Astrocyte of the cerebellum (primary cell): ENCODE results near the gene TANC2.

Experiments used
- DNase-seq: peaks from one replicate; pipeline ENCODE4 v3.0.0-alpha.2; 2011; ENCODE audit warnings: low read depth
- H3K4me3 ChIP-seq: 2 replicates; pipeline ENCODE4 v1.5.1; 2011; ENCODE audit warnings: mild to moderate bottlenecking, low read depth, low read length, moderate library complexity
- CTCF ChIP-seq: IDR thresholded peaks from 2 replicates; pipeline ENCODE4 v1.5.1; 2012; ENCODE audit warnings: low read length, low read depth, moderate library complexity, mild to moderate bottlenecking; ENCODE audit errors: missing control alignments
- in situ Hi-C: cut with HindIII; loops from 2 replicates; pipeline ENCODE4 v1.10.0; 2017; ENCODE audit warnings: low sequenced_read_pairs

Gene TANC2

GRCh38 chr17:62981933-62982332 lies 15.9 kb downstream of the TANC2 start:
- H3K4me3 ChIP-seq, result no peak overlapping the region
- TF ChIP-seq CTCF, result no peak
- DNase-seq, result no peak
- in situ Hi-C loops, result no loop called here

- no peak for DNase-seq
- H3K4me3 ChIP-seq, result no peak overlapping the region
- TF ChIP-seq CTCF, result no peak
- in situ Hi-C loops, result no loop called here
These were observed 18.8 kb downstream of the TANC2 start for GRCh38 chr17:62984801-62985200.

GRCh38 chr17:62986549-62986948 lies 20.5 kb downstream of the TANC2 start:
- H3K4me3 ChIP-seq, result no peak overlapping the region
- in situ Hi-C loops, result no loop called here
- no peak for TF ChIP-seq CTCF
- no peak for DNase-seq

DNA sequence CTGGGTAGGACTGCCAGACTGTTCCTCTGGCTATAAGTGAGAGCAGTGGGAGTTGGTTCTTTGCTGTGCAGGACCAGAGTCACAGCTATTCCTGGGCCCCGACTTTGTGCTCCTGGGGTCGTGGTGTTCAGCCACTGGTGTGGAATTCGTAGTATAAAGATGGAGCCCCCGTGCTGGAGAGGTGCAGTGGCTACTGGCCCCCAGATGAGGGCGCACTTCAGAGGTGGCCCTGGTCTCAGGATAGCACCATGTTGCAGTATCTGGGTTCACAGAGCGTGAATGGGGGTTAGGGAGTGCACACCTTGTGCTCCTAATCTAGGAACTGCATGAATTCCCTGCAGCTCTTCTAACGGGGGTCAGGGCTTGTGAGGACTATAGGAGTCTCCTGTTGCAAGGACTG lies 21.1 kb downstream of the TANC2 start:
- TF ChIP-seq CTCF, result peak; percentile 24
- H3K4me3 ChIP-seq, result no peak overlapping the region
- in situ Hi-C loops, result no loop called here
- no peak for DNase-seq

DNA sequence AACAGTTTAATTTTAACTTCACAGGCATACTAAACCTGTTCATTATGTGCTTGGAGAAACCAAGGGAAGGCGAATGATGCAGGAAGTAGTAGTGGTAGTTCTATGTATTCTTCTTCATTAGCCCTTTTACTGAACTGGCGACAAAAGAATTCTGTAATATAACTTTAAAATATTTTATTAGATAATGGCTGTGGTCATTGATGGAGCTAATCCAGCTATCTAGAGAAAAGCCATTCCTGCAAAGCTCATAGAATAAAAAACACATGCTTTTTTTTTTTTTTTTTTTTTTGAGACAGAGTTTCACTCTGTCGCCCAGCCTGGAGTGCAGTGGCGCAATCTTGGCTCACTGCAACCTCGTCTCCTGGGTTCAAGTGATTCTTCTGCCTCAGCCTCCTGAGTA lies 23.5 kb downstream of the TANC2 start:
- no peak for TF ChIP-seq CTCF
- H3K4me3 ChIP-seq, result no peak overlapping the region
- DNase-seq, result no peak
- in situ Hi-C loops, result no loop called here

GRCh38 chr17:62994931-62995330 lies 28.9 kb downstream of the TANC2 start:
- no peak overlapping the region for H3K4me3 ChIP-seq
- TF ChIP-seq CTCF, result no peak
- in situ Hi-C loops, result no loop called here
- DNase-seq, result no peak

GRCh38 chr17:62995377-62995885 lies 29.4 kb downstream of the TANC2 start:
- no peak overlapping the region for H3K4me3 ChIP-seq
- peak; percentile 69 for TF ChIP-seq CTCF
- in situ Hi-C loops, result no loop called here
- DNase-seq, result no peak
